ENCODE data around the gene POFUT1.

GRCh38 chr20:32179515-32179914 lies 28.2 kb upstream of the POFUT1 start:
- TF ChIP-seq SUZ12 (IDR thresholded peaks at IDR 0.05; ENCODE audit: extremely low read depth, insufficient read depth, insufficient read length): no peak
- no peak for TF ChIP-seq YY1 (IDR thresholded peaks at IDR 0.05; ENCODE audit: insufficient read depth, insufficient read length)
- TF ChIP-seq ZNF274 (IDR thresholded peaks at IDR 0.05; ENCODE audit: low read depth, low read length): no peak
